Measurements from ENCODE around the gene AMBRA1. TPM values are rescaled to one million over a fixed set of nuclear protein-coding genes. Genes with fewer than 3 reads are reported as not detected.
"Not testable (repeated sequence)": the region's sequence is repeated elsewhere in the genome, so short reads cannot be mapped to it uniquely, and the experiment has no call there.

Gene AMBRA1
- total RNA-seq, 1 donor from 2014 or later: 38.5 TPM

DNA sequence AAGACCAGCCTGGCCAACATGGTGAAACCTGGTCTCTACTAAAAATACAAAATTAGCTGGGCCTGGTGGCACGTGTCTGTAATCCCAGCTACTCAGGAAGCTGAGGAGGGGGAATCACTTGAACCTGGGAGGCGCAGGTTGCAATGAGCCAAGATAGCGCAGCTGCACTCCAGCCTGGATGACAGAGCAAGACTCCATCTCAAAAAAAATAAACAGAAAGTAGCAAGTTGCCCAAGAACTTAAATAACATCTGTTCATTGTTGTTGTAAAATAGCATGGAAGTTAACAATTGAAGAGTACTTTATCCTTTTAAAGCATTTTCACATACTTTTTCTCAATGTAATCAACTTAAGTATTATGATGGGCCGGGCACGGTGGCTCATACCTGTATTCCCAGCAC, 5.7 kb downstream of the AMBRA1 start:
- intact Hi-C loops (cut with micrococcal nuclease): no loop called here

DNA sequence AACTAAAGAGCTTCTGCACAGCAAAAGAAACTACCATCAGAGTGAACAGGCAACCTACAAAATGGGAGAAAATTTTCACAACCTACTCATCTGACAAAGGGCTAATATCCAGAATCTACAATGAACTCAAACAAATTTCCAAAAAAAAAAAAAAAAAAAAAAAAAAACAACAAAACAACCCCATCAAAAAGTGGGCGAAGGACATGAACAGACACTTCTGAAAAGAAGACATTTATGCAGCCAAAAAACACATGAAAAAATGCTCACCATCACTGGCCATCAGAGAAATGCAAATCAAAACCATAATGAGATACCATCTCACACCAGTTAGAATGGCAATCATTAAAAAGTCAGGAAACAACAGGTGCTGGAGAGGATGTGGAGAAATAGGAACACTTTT, 10.3 kb downstream of the AMBRA1 start:
- intact Hi-C loops (cut with micrococcal nuclease): not testable (repeated sequence)

DNA sequence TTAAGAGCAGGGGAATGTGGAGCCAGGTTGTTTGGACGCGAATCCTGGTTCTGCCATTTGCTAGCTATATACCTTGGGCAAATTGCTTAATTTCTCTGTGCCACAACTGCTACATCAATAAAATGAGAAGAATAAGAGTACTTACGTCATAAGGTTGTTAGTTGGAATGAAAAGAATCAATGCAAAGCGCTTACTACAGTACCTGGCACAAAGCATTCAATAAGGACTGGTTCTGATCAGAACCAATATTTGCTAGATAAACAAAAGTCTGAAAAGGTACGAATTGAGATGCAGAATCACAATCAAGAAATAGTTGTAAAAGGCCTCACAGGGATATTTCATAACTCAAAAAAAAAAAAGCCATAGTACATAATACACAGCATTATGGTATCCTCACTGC, 11.2 kb downstream of the AMBRA1 start:
- intact Hi-C loops (cut with micrococcal nuclease): no loop called here

DNA sequence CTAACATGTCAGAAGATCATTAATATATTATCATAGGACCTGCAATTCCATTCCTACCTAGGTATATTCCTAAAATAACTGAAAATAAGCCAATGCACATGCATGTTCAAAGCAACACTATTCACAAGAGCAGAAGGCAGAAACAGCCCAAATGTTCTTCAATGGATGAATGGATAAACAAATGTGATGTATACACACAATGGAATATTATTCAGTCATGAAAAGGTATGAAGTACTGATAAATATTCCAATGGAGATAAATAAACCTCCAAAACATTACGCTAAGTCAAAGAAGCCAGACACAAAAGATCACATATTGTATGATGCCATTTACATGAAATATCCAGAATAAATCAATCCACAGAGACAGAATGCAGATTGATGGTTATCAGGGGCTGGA, 16.8 kb downstream of the AMBRA1 start:
- intact Hi-C loops (cut with micrococcal nuclease): no loop called here

GRCh38 chr11:46574656-46575055, 19.2 kb downstream of the AMBRA1 start:
- intact Hi-C loops (cut with micrococcal nuclease): no loop called here

- intact Hi-C loops (cut with micrococcal nuclease): no loop called here
Measured at GRCh38 chr11:46570790-46571398, 22.9 kb downstream of the AMBRA1 start.

DNA sequence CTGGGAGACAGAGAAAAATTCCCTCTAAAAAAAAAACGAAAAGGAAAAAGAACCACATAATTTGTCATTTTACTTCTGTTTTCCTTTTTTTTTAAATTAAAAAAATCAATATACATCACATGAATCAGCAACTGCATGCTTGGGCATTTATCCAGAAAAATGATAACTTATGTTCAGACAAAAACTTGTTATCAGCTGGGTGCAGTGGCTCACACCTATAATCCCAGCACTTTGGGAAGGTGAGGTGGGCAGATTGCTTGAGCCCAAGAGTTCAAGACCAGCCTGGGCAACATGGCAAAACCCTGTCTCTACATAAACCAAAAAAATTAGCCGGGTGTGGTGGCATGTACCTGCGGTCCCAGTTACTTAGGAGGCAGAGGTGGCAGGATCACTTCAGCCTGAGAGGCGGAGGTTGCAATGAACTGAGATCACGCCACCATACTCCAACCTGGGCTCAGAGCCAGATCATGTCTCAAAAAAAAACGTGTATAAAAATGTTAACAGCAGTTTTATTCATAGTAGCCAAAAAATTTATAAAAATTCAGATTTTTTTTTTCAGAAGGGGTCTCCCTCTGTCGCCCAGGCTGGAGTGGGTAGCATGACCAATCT, 28.5 kb downstream of the AMBRA1 start:
- intact Hi-C loops (cut with micrococcal nuclease): no loop called here

DNA sequence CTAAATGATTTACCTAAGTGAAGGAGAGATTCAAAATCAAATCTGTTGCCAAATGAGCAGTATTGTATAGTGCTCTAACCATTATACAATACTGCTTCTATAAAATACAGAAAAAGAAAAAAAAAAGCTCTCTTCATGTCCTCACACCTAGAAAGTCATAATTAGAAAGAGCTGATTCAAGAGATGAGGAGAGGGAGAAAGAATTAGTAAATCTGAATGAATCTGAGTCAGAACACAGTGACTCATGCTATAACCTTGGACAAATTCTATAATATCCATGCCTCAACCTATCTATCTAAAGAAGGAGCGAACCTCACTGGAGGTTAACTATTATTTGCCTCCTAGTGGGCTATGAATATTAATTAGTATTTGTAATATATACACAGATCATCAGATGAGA, 29.4 kb downstream of the AMBRA1 start:
- intact Hi-C loops (cut with micrococcal nuclease): no loop called here

DNA sequence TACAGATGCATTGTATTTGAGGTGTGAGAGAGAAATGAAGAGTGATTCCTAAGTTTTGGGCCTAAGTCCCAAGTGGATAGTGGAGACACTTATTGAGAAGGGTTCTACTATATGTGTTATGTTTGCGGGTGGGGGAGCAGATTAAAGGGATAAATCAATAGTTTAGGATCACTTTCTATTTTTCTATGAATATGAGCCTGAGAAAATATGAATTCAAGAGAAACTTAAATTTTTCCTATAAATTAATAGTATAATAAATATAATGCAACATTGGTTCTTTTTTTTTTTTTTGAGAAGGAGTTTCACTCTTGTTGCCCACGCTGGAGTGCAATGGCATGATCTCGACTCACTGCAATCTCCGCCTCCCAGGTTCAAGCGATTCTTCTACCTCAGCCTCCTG, 31.3 kb downstream of the AMBRA1 start:
- intact Hi-C loops (cut with micrococcal nuclease): no loop called here

GRCh38 chr11:46560300-46560991, 33.4 kb downstream of the AMBRA1 start:
- intact Hi-C loops (cut with micrococcal nuclease): loop anchor here (2.0 kb wide), 1 partner anchor 56 kb away; the partner anchor contains the start of genes ATG13 and HARBI1

DNA sequence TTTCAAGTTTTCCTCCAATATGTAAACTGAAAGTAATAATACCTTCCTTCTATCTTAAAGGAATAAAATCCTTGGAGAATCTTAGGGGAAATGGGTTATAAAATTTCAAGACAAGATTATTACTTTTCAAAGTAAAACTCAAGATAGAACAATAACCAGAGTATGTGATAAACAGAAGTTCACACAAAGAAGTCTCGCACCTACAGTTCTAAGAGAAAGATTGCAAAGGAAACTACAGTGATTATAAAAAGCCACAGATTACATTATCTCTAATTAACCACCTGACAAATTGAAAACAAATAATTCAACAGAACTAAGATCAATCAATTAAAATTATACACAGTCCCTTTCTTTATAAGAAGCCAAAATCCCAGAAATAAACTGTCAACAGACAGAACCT, 34.0 kb downstream of the AMBRA1 start:
- intact Hi-C loops (cut with micrococcal nuclease): loop anchor here (2.0 kb wide), 1 partner anchor 57 kb away; the partner anchor contains the start of genes ATG13 and HARBI1

GRCh38 chr11:46557684-46558151, 36.1 kb downstream of the AMBRA1 start:
- intact Hi-C loops (cut with micrococcal nuclease): no loop called here

GRCh38 chr11:46555267-46556054, 38.4 kb downstream of the AMBRA1 start:
- intact Hi-C loops (cut with micrococcal nuclease): no loop called here

GRCh38 chr11:46554213-46555147, 39.3 kb downstream of the AMBRA1 start:
- intact Hi-C loops (cut with micrococcal nuclease): no loop called here

DNA sequence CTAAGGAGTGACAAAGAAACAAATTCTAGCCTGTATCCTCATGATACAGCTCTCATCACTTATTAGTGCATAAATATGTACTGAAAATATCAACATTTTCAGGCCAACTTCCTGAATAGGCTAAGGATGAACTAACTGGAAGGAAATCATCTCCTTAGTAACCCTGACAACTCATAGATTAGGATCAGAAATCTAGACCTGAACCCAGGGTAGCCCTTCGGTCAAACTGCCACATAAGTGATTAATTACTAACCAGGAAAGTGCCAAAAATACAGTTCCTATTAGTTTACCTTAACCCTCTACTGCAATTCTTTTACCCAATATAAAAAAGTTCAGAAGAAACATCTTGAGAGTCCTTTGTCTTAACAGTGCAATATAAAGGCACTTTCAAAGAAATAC, 40.0 kb downstream of the AMBRA1 start:
- intact Hi-C loops (cut with micrococcal nuclease): no loop called here

- intact Hi-C loops (cut with micrococcal nuclease): no loop called here
Measured at GRCh38 chr11:46551261-46551660, 42.6 kb downstream of the AMBRA1 start.

- intact Hi-C loops (cut with micrococcal nuclease): no loop called here
Measured at GRCh38 chr11:46547579-46547978, 46.2 kb downstream of the AMBRA1 start.

DNA sequence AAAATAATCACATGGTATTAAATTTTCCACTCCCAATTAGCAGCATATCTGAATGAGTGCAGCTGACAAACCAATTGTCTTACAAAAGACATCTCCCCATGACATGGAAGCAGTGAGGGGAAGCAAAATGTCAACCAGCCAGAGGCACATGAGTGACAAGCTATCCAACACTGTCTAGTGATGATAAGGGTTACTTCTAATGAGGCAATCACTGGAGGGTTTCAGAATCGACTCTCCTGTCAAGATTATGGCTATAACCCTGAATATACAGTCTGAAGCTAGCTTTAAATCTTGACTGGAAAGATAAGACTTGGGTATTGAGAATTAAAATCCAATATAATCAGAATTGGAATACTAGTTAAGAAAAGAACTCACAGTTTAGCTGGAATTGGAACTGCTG, 50.3 kb downstream of the AMBRA1 start:
- intact Hi-C loops (cut with micrococcal nuclease): no loop called here

- intact Hi-C loops (cut with micrococcal nuclease): no loop called here
Measured at GRCh38 chr11:46541593-46542371, 52.0 kb downstream of the AMBRA1 start.

GRCh38 chr11:46540807-46541206, 53.0 kb downstream of the AMBRA1 start:
- intact Hi-C loops (cut with micrococcal nuclease): no loop called here

Data from T-helper 2 cell treated with Interferon-gamma antibody and Interleukin-4, amounts not matched to agents 100 ng/mL and 5 ng/mL, for 36 hours (primary cell).